NB4 (cell line): Measurements from ENCODE around the gene COX7A2L.
A peak's percentile ranks its signal among the peaks of the same experiment; 100 is the strongest.

Experiments
- POLR2A ChIP-seq: IDR thresholded peaks from 2 replicates; pipeline ENCODE4 v1.6.1; 2011; ENCODE audit warnings: mild to moderate bottlenecking; ENCODE audit not compliant: insufficient read length; ENCODE audit errors: extremely low read depth
- TF ChIP-seq, protein P1 (sequence below): IDR thresholded peaks from one replicate; pipeline ENCODE4 v1.5.1; 2012; ENCODE audit warnings: low read depth, low read length

DNA sequence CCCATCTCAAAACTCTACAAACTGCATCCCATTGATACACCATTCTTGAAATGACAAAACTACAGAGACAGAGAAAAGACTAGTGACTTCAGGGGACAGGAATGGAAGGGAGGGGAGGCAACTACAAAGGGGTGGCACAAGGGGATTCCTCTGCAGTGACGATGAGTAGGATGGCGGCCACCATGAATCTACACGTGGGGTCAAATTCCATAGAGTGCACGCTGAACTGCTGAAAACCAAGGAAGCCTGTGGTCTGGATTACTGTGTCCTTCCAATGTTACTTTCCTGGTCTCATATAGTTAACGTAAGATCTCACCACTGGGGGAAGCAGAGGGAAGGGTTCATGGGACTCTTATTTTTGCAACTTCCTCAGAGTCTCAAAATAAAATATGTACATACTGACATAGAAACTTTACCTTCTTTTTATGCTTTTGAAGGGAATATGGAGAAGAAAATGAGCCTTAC is 23.6 kb downstream of the COX7A2L start:
- TF ChIP-seq, protein P1, sequence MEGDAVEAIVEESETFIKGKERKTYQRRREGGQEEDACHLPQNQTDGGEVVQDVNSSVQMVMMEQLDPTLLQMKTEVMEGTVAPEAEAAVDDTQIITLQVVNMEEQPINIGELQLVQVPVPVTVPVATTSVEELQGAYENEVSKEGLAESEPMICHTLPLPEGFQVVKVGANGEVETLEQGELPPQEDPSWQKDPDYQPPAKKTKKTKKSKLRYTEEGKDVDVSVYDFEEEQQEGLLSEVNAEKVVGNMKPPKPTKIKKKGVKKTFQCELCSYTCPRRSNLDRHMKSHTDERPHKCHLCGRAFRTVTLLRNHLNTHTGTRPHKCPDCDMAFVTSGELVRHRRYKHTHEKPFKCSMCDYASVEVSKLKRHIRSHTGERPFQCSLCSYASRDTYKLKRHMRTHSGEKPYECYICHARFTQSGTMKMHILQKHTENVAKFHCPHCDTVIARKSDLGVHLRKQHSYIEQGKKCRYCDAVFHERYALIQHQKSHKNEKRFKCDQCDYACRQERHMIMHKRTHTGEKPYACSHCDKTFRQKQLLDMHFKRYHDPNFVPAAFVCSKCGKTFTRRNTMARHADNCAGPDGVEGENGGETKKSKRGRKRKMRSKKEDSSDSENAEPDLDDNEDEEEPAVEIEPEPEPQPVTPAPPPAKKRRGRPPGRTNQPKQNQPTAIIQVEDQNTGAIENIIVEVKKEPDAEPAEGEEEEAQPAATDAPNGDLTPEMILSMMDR: peak; percentile 32
- no peak for TF ChIP-seq POLR2A
